CD14-positive monocyte (primary cell): ENCODE data around the gene QSOX1. TPM values are rescaled to one million over a fixed set of nuclear protein-coding genes. Genes with fewer than 3 reads are reported as not detected.

Experiments
- DNase-seq, 3 donors: peaks; one replicate each; pipeline ENCODE4 v3.0.0-alpha.2; 2011 to 2022
- H2AFZ ChIP-seq: 2 replicates; pipeline ENCODE4 v1.6.0; 2012; ENCODE audit warnings: mild to moderate bottlenecking, low read depth, low read length, inconsistent platforms; ENCODE audit not compliant: insufficient read depth, poor library complexity, severe bottlenecking
- H3K27ac ChIP-seq, 2 donors: 1 replicate in 1 of 2; 2 replicates in 1 of 2; pipeline ENCODE4 v1.5.1; 2012 to 2013; ENCODE audit warnings: low read length in 2 of 2, control low read depth in 1 of 2, inconsistent platforms in 1 of 2, low read depth in 1 of 2, mild to moderate bottlenecking in 1 of 2
- H3K27me3 ChIP-seq, 2 donors: one replicate each; pipeline versions ENCODE4 v1.6.0 to v1.6.1; 2011 to 2013; ENCODE audit warnings: low read length in 2 of 2; ENCODE audit not compliant: control insufficient read depth in 2 of 2, insufficient read depth in 2 of 2
- H3K36me3 ChIP-seq, 2 donors: replicated peaks in 1 of 2; 1 replicate in 1 of 2; 2 replicates in 1 of 2; pipeline versions ENCODE4 v1.5.1 to v1.6.1; 2012 to 2013; ENCODE audit warnings: low read length in 2 of 2, control low read depth in 1 of 2, inconsistent platforms in 1 of 2, mild to moderate bottlenecking in 1 of 2; ENCODE audit not compliant: insufficient read depth in 2 of 2, control insufficient read depth in 1 of 2
- H3K4me1 ChIP-seq, 2 donors: 1 replicate in 1 of 2; 2 replicates in 1 of 2; pipeline versions ENCODE4 v1.5.1 to v1.6.1; 2012 to 2013; ENCODE audit warnings: low read length in 2 of 2, control low read depth in 1 of 2, inconsistent platforms in 1 of 2, mild to moderate bottlenecking in 1 of 2, moderate library complexity in 1 of 2; ENCODE audit not compliant: insufficient read depth in 2 of 2, control insufficient read depth in 1 of 2
- H3K4me2 ChIP-seq: replicated peaks from 2 replicates; pipeline ENCODE3; 2012; ENCODE audit warnings: low read length, moderate library complexity, mild to moderate bottlenecking; ENCODE audit not compliant: poor library complexity, severe bottlenecking; ENCODE audit errors: extremely low read depth
- H3K4me3 ChIP-seq, 3 experiments: fragments of 200-600 bp in 1 of 3; sonication (generic) in 1 of 3; replicated peaks in 1 of 3; 1 replicate in 2 of 3; 2 replicates in 1 of 3; pipeline ENCODE4 v1.5.1; 2011 to 2013; ENCODE audit warnings: low read length in 3 of 3, mild to moderate bottlenecking in 3 of 3, control low read depth in 2 of 3, low read depth in 2 of 3, inconsistent platforms in 1 of 3, moderate library complexity in 1 of 3
- H3K79me2 ChIP-seq: 2 replicates; pipeline ENCODE4 v1.6.0; 2012; ENCODE audit warnings: mild to moderate bottlenecking, control low read depth, inconsistent platforms, low read length, moderate library complexity; ENCODE audit not compliant: insufficient read depth
- H3K9ac ChIP-seq: 2 replicates; pipeline ENCODE4 v1.6.0; 2017; ENCODE audit warnings: low read length, mild to moderate bottlenecking; ENCODE audit not compliant: insufficient read depth, poor library complexity, severe bottlenecking
- H3K9me3 ChIP-seq, 2 donors: replicated peaks in 1 of 2; 1 replicate in 1 of 2; 2 replicates in 1 of 2; pipeline versions ENCODE4 v1.5.1 to v1.6.1; 2012 to 2013; ENCODE audit warnings: low read length in 2 of 2, control low read depth in 1 of 2; ENCODE audit not compliant: control insufficient read depth in 1 of 2, insufficient read depth in 1 of 2
- H4K20me1 ChIP-seq: 2 replicates; pipeline ENCODE4 v1.6.0; 2012; ENCODE audit warnings: mild to moderate bottlenecking, low read length, control low read depth, moderate library complexity; ENCODE audit not compliant: insufficient read depth
- H3K27ac Mint-ChIP-seq, 7 donors: one replicate each; pipeline ENCODE4 v1.8.0; 2020; ENCODE audit warnings: mild to moderate bottlenecking in 7 of 7, mixed read lengths in 7 of 7, moderate library complexity in 6 of 7, inconsistent platforms in 2 of 7
- H3K27me3 Mint-ChIP-seq, 3 donors: one replicate each; pipeline ENCODE4 v1.8.0; 2021 to 2022; ENCODE audit warnings: low read depth in 3 of 3, mild to moderate bottlenecking in 3 of 3, mixed read lengths in 3 of 3, moderate library complexity in 3 of 3, inconsistent platforms in 1 of 3
- H3K36me3 Mint-ChIP-seq, 2 donors: one replicate each; pipeline ENCODE4 v1.8.0; 2020; ENCODE audit warnings: mixed read lengths in 2 of 2, inconsistent platforms in 1 of 2, mild to moderate bottlenecking in 1 of 2
- H3K4me1 Mint-ChIP-seq: one replicate; pipeline ENCODE4 v1.8.0; 2020; ENCODE audit warnings: mild to moderate bottlenecking, mixed read lengths
- H3K4me3 Mint-ChIP-seq, 2 donors: one replicate each; pipeline ENCODE4 v1.8.0; 2020; ENCODE audit warnings: mild to moderate bottlenecking in 2 of 2, mixed read lengths in 2 of 2, moderate library complexity in 1 of 2
- H3K9me3 Mint-ChIP-seq, 7 donors: one replicate each; pipeline ENCODE4 v1.8.0; 2020 to 2022; ENCODE audit warnings: mixed read lengths in 7 of 7, mild to moderate bottlenecking in 6 of 7, moderate library complexity in 6 of 7, inconsistent platforms in 2 of 7
- CTCF ChIP-seq: fragments of 200-600 bp; IDR thresholded peaks from one replicate; pipeline ENCODE4 v1.8.0; 2022; ENCODE audit warnings: antibody characterized with exemption, mild to moderate bottlenecking
- WGBS: methylation state at CpG from one replicate; pipeline ENCODE4 v1.1.5; 2013; ENCODE audit warnings: missing lambda C conversion rate; ENCODE audit not compliant: insufficient coverage; 5-methylcytosine and 5-hydroxymethylcytosine counted together
- intact Hi-C, 2 donors: fragments of 100-400 bp; cut with micrococcal nuclease; formaldehyde crosslinking; loops; one replicate each; pipeline versions ENCODE4 v1.15.0 to v1.15.1; 2023
- polyA plus RNA-seq, 3 donors: library from polyadenylated mRNA; depleted of rRNA in 1 of 3; unstranded in 2 of 3; stranded (reverse) in 1 of 3; fragments of 300-500 nt in 2 of 3; fragments of >200 nt in 1 of 3; fragmentation: Illumina TruSeq in 2 of 3; gene quantifications; 1 replicate in 2 of 3; 2 replicates in 1 of 3; pipeline ENCODE4 v1.2.3, GENCODE V29; 2012 to 2021

The QSOX1 gene
- polyA plus RNA-seq, 3 donors: 34.5 to 86.5 (median 35.8) TPM

DNA sequence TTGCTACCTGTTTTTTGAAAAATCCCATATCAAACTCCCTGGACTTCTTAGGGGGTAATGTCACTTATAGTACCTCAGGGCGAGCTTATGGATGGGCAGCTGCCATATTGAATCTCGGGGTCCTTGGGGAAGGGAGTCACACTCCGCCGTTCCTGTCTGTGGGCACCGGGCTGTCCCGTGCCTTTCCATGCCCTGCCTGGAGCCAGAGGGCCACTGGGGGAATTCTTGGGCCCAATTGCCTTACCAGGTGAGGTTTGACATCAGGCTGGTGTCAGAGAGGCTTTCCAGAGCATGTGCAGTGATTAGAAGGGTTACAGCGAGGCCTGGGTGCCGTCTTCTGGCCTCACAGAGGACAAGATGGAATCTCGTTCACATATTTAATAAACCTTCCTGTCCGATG is 28.8 kb downstream of the QSOX1 start:
- Mint-ChIP-seq H3K9me3 (no peaks in the 10 kb centered on the region), H3K4me1 (no peaks in the 10 kb centered on the region), H3K27ac (peak overlapping the region in 4 of 7 donors; percentile 8 to 54 (median 37)), H3K27me3 (peaks cover 0 to 2% (median 0%) of the 10 kb centered on the region in 3 donors), H3K36me3 (peaks cover 90 to 100% of the 10 kb centered on the region in 2 donors), H3K4me3 (no peak overlapping the region)
- no peaks in the 10 kb centered on the region for H3K27me3 ChIP-seq
- no peak overlapping the region for H3K27ac ChIP-seq
- H2AFZ ChIP-seq: no peak overlapping the region
- no peak for TF ChIP-seq CTCF
- H3K4me1 ChIP-seq: no peaks in the 10 kb centered on the region
- no peaks in the 10 kb centered on the region for H3K79me2 ChIP-seq
- peaks cover 84 to 99% of the 10 kb centered on the region in 2 donors for H3K36me3 ChIP-seq
- intact Hi-C loops: no loop called here
- no peaks in the 10 kb centered on the region for H3K9me3 ChIP-seq
- WGBS: 99% methylated on average over 8 of the region's 10 CpGs
- peaks cover 11% of the 10 kb centered on the region for H4K20me1 ChIP-seq
- no peak overlapping the region for H3K4me3 ChIP-seq
- DNase-seq: no peak
- H3K4me2 ChIP-seq: no peak overlapping the region
- no peak overlapping the region for H3K9ac ChIP-seq

GRCh38 chr1:180184041-180184440 is 29.4 kb downstream of the QSOX1 start:
- H3K4me1 Mint-ChIP-seq: no peaks in the 10 kb centered on the region
- no peak overlapping the region for H3K4me2 ChIP-seq
- no peaks in the 10 kb centered on the region for H3K9me3 Mint-ChIP-seq
- intact Hi-C loops: no loop called here
- no peaks in the 10 kb centered on the region for H3K27me3 ChIP-seq
- no peak overlapping the region for H3K4me3 ChIP-seq
- H2AFZ ChIP-seq: no peak overlapping the region
- 100% methylated on average over 5 of the region's 9 CpGs for WGBS
- H4K20me1 ChIP-seq: peaks cover 5% of the 10 kb centered on the region
- H3K9me3 ChIP-seq: no peaks in the 10 kb centered on the region
- H3K27ac Mint-ChIP-seq: peak overlapping the region in 2 of 7 donors; percentile 7 to 76
- H3K79me2 ChIP-seq: no peaks in the 10 kb centered on the region
- DNase-seq: no peak
- H3K4me3 Mint-ChIP-seq: no peak overlapping the region
- H3K9ac ChIP-seq: no peak overlapping the region
- no peak for TF ChIP-seq CTCF
- H3K27me3 Mint-ChIP-seq: peaks cover 0 to 2% (median 0%) of the 10 kb centered on the region in 3 donors
- no peaks in the 10 kb centered on the region for H3K4me1 ChIP-seq
- peaks cover 90 to 100% of the 10 kb centered on the region in 2 donors for H3K36me3 Mint-ChIP-seq
- peaks cover 89 to 99% of the 10 kb centered on the region in 2 donors for H3K36me3 ChIP-seq
- no peak overlapping the region for H3K27ac ChIP-seq
